ENCODE measurements around the gene LRP11.

DNA sequence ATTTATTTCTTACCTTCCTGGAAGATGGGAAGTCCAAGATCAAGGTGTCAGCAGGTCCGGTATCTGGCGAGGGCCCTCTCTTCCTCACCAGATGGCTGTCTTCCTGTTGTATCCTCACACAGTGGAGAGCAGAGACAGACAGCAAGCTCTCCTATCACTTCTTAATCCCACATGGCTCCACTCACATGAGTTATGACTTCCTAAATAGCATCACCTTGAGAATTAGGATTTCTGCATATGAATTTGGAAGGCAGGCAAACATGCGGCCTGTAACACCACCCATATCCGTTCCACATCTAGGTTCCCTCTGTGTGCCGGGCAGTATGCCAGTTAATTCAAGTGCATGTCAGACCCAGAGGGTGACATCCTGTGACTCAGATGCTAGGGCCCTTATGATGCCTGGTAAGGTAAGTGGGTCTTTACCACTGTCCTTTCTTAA is 31.7 kb upstream of the LRP11 start:
- TF ChIP-seq, protein P1, sequence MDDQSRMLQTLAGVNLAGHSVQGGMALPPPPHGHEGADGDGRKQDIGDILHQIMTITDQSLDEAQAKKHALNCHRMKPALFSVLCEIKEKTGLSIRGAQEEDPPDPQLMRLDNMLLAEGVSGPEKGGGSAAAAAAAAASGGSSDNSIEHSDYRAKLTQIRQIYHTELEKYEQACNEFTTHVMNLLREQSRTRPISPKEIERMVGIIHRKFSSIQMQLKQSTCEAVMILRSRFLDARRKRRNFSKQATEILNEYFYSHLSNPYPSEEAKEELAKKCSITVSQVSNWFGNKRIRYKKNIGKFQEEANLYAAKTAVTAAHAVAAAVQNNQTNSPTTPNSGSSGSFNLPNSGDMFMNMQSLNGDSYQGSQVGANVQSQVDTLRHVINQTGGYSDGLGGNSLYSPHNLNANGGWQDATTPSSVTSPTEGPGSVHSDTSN (CRISPR knock-in tag; IDR thresholded peaks at IDR 0.05), result no peak
- no peak for TF ChIP-seq ZNF701 (tag by site-specific recombination; IDR thresholded peaks at IDR 0.05)

Data from HEK293 (cell line).